ENCODE measurements around the gene DBP.
"Not testable (repeated sequence)": the region's sequence is repeated elsewhere in the genome, so short reads cannot be mapped to it uniquely, and the experiment has no call there.

Gene DBP

DNA sequence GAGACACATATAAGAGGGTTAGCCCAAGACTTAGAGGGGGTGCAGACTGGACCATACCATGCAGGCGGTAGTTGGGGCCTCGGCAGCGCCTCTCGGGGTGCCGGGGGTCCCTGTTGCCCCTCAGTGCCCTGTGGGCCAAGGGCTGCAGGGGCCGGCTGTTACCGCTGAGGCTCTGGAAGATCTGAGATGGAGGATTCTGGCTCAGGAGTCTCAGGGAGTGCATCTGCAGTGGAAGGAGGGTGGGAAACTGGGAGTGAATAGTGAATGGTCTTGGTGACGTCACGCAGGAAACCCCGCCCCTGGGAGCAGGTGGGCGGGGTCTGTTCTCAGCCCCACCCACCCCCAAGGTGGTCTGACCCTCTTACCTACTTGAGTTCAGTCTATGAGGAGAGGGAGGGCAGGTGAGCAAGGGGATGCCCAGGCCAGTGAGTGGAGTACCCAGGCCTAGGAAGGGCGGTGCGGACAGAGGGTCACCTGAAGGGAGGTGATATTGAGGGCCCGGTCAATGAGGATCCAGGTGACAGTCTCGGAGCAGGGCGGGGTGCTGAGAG is 1.7 kb upstream of the DBP start:
- no peak for DNase-seq

GRCh38 chr19:48637948-48638830 is 1.0 kb upstream of the DBP start:
- peak; percentile 77 to 81 for DNase-seq

GRCh38 chr19:48637449-48637947 is 319 bp upstream of the DBP start:
- peak; percentile 99 for DNase-seq

- DNase-seq: no peak
Observed at GRCh38 chr19:48635966-48636858, 967 bp downstream of the DBP start.

GRCh38 chr19:48635263-48635965 is 1.8 kb downstream of the DBP start:
- peak; percentile 64 to 73 for DNase-seq

DNA sequence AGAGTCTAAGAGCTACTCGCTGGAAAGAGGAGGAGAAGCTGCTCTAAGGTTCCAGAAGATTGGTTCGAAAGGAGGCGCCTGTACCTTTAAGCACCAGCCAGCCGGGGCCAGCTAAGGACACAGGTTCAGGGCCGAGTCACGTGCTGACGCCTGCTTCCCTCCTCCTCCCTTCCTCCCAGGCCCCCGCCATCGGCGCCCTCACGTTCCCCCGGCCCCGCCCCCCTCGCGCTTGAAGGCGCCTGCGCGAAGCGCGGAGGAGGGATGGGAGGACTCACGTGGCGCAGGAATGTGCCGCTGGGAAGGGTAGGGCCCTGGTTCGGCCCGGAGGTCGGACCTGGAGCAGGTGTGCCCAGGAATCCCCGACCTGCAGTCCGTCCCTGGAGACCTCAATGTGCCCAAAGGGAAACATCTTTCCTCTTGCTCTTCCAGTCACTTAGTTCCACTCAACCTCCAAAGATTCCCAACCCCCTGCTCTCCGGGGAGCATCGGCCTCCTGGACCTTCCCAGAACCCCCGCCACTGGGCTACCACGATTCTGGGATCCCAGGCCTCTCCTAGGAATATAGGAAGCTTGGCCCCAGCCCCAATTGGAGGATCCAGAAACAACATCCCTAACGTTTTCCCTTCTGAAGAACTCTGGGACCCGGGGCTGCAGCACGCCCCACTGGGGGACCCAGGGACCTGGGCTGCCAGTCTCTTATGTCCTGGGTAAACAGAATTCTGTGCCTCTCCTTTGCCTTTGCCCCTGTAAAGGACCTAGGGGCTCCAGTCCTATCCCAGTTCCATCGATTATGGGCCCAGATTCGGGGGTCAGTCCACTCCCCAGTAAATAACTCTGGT is 2.5 kb downstream of the DBP start:
- peak; percentile 96 to 97 for DNase-seq

GRCh38 chr19:48634036-48634342 is 3.2 kb downstream of the DBP start:
- no peak for DNase-seq

DNA sequence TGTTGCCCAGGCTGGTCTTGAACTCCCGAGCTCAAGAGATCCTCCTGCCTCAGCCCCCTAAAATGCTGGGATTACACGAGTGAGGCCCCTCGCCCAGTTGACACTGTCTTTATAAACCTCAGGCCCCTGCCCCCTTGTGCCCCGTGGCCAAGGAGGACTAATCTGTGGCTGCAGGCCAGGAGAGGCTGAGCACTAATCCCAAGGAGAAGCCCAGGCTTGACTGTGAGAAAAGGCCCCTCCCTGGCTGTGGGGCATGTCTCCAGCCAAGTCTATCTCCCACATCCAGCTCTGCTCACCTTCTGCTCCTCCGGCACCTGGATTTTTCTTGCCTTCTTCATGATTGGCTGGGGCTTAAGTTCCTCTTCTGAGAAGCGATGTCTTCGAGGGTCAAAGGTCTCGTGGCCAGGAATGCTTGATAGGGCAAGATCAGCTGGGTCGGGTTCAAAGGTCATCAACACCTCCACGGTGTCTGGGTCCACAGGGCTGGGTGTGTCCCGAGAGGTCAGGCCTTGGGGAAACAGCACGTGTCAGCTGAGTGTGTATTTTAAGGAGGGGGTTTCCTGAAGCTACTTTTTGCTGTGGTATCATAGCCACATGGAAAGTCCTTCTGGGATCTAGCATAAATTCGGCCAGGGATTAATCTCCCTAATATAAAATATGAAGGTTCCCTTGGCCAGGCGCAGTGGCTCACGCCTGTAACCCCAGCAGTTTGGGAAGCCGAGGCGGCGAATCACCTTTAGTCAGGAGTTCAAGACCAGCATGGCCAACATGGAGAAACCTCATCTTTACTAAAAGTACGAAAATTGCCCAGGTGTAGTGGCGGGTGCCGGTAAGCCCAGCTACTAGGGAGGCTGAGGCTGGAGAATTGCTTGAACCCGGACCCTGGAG is 3.8 kb downstream of the DBP start:
- no peak for DNase-seq

DNA sequence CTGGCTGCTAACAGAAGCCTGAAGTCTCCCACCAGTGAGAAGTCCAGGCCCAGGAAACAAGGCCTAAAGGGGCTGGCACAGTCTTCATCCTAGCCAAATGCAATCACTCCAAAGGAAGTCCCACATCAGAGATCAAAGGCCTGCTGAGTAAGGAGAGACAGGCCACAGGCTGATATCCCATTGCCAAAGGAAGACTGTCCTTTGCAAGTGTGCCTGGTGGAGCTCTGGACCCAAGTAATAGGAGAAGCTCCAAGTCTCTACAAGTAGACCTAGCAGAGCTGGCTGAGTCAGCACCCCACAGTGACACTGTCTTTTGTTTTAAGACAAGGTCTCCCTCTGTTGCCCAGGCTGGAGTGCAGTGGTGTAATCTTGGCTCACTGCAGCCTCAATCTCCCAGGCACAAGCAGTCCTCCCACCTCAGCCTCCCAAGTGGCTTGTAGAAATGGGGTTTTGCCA is 4.5 kb downstream of the DBP start:
- no peak for DNase-seq

GRCh38 chr19:48632286-48632685 is 4.9 kb downstream of the DBP start:
- DNase-seq: not testable (repeated sequence)

- no peak for DNase-seq
Observed at GRCh38 chr19:48631225-48631624, 6.0 kb downstream of the DBP start.

- DNase-seq: no peak
Observed at GRCh38 chr19:48630296-48631063, 6.7 kb downstream of the DBP start.

DNA sequence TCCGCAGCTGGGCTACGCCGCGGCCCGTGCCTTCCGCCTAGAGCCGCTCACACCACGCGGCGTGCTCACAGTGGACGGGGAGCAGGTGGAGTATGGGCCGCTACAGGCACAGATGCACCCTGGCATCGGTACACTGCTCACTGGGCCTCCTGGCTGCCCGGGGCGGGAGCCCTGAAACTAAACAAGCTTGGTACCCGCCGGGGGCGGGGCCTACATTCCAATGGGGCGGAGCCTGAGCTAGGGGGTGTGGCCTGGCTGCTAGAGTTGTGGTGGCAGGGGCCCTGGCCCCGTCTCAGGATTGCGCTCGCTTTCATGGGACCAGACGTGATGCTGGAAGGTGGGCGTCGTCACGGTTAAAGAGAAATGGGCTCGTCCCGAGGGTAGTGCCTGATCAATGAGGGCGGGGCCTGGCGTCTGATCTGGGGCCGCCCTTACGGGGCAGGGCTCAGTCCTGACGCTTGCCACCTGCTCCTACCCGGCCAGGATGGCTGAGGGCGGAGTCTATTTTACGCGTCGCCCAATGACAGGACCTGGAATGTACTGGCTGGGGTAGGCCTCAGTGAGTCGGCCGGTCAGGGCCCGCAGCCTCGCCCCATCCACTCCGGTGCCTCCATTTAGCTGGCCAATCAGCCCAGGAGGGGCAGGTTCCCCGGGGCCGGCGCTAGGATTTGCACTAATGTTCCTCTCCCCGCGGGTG is 7.4 kb downstream of the DBP start:
- no peak for DNase-seq

- no peak for DNase-seq
Observed at GRCh38 chr19:48629297-48629598, 7.9 kb downstream of the DBP start.

DNA sequence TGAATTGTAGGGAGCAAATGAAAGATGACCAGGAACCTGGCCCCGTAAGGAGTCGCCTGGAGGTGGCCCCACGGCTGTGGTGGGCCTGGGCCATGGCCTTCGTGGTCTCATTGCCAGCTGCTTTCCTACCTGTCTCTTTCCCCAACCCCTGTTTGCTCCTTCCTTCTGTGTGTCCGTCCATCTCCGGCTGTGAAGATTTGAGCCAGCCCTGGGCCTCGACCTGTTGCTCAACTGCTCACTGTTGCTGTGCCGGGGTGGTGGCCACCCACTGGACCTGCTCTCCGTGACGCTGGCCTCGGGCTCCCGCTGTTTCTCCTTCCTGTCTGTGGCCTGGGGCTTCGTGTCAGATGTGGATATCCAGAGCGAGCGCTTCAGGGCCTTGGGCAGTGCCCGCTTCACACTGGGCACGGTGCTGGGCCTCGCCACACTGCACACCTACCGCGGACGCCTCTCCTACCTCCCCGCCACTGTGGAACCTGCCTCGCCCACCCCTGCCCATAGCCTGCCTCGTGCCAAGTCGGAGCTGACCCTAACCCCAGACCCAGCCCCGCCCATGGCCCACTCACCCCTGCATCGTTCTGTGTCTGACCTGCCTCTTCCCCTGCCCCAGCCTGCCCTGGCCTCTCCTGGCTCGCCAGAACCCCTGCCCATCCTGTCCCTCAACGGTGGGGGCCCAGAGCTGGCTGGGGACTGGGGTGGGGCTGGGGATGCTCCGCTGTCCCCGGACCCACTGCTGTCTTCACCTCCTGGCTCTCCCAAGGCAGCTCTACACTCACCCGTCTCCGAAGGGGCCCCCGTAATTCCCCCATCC is 8.5 kb downstream of the DBP start:
- no peak for DNase-seq

GRCh38 chr19:48627865-48628314 is 9.3 kb downstream of the DBP start:
- DNase-seq: no peak

DNA sequence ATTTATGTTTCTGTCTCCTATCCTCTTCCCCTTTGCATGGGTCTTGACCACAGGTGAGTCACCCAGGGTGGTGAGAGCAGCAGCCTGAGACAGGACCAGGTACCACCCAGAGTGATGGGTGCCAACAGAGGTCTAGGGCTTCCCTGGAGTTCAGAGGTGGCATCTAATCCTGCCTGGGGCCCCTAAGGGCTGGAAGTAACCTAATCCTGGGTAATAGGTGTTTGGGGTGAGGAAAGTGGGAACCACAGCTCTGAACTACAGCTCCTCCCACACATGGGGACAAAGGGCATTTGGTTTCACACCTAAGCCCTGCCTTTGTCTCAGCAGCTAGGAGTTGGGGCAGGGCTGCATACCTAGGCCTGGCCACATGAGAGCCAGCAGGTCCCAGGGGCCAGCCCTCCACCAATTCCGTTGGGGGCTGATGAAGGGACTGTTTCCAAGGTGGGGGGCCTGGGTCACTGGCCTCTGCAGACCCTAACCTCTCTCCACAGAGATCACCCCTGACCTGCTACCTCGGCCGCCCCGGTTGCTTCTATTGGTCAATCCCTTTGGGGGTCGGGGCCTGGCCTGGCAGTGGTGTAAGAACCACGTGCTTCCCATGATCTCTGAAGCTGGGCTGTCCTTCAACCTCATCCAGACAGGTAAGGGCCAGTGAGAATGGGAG is 9.8 kb downstream of the DBP start:
- DNase-seq: no peak

DNA sequence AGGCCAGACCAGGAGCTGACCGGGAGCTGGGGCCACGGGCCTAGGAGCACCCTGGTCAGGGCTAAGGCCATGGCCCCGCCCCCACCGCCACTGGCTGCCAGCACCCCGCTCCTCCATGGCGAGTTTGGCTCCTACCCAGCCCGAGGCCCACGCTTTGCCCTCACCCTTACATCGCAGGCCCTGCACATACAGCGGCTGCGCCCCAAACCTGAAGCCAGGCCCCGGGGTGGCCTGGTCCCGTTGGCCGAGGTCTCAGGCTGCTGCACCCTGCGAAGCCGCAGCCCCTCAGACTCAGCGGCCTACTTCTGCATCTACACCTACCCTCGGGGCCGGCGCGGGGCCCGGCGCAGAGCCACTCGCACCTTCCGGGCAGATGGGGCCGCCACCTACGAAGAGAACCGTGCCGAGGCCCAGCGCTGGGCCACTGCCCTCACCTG is 11.3 kb downstream of the DBP start:
- no peak for DNase-seq
